Left ventricle myocardium superior (tissue), 1 donor: ENCODE results near the gene ZCCHC7. TPM values are rescaled to one million over a fixed set of nuclear protein-coding genes. Genes with fewer than 3 reads are reported as not detected.
"Not testable (repeated sequence)": the region's sequence is repeated elsewhere in the genome, so short reads cannot be mapped to it uniquely, and the experiment has no call there.

Experiments used
- ATAC-seq: fragments of 200-7000 bp; cut with Tn5 transposase; one replicate; pipeline ENCODE4 v1.9.1; 2020; ENCODE audit warnings: mild to moderate bottlenecking, moderate library complexity
- DNase-seq: peaks from one replicate; pipeline ENCODE4 v3.0.0-alpha.2; 2020
- intact Hi-C: fragments of 100-400 bp; cut with micrococcal nuclease; formaldehyde crosslinking; loops from one replicate; pipeline ENCODE4 v1.11.0; 2022
- total RNA-seq: library from RNA; stranded (reverse); fragmentation: NEBNext Ultra II Directional; extraction: Animal tissue kit (Norgen Biotek cat#: 25700); gene quantifications from one replicate; pipeline ENCODE4 v1.2.1, GENCODE V29; 2021
- donor health status: DM: no; HTN: yes; CAD: no; lungs with severe emphysema.

ZCCHC7 gene
- total RNA-seq, 1 donor from 2014 or later: 9.0 TPM

DNA sequence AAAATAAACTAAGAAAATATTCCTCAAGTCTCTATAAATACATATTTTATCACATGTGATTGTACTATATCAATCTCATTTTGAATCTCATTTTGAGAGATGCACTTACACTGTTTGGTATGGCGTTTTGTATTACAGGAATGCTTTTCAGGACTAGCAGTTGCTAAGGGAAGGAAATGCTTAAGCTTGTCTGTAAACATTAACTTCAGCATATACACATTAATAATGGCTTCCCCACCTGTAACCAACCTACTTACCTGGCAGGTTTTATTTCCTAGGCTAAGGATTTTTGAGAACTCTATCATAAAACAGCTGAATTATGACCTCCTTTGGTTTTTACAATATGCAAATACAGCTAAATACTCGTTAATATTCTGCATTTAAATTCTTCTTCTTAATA, 161.2 kb downstream of the ZCCHC7 start:
- ATAC-seq: no peak
- DNase-seq: no peak
- intact Hi-C loops: no loop called here

DNA sequence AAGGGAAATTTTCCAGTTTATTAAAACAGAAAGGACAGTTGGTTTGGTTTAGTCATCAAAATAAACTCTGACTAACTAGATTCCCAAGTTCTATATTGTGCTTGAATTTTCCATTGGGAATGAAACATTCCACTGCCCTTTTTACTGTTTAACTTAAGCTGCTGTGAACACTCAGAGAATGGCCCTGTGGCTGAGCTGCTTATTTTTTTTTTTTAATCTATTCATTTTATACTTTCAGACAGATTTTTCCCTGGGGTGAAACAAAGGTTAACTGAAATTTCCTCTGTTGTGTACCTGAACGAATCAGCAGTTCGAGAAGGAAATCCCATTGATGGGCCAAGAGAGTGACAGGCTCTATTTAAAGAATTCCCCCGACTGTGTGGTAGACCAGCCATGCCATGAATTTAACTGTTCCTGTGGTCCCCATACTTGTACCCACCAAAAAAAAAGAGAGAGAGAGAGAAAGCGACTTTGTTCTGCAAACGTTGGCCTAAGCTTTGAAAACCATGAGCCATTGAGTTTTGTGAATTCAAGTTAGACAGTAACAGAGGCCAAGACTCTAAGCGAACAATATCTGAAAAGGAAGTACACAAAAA, 163.5 kb downstream of the ZCCHC7 start:
- intact Hi-C loops: no loop called here

DNA sequence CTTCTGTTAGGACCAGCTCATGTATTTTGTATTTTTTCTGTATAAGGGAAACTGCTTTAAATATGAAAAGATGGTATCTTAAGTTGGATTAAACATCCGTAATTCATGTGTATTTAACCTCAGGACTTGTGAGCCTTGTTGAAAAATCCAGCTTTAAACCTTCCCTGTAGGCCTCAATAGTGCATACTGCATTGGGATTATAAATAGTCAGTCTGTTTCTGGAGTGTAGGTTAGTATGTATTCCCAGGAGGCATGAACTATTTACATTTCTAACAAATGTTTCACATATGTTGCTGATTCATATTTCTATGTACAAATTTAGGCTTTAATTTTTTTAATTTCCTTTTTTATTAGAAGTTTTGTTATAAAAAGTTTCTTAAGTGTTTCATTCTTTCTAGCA, 164.3 kb downstream of the ZCCHC7 start:
- intact Hi-C loops: no loop called here
- no peak for DNase-seq
- ATAC-seq: no peak

More for the DNA sequence above, 163.5 kb downstream of the ZCCHC7 start:
- DNase-seq: no peak
- no peak for ATAC-seq

DNA sequence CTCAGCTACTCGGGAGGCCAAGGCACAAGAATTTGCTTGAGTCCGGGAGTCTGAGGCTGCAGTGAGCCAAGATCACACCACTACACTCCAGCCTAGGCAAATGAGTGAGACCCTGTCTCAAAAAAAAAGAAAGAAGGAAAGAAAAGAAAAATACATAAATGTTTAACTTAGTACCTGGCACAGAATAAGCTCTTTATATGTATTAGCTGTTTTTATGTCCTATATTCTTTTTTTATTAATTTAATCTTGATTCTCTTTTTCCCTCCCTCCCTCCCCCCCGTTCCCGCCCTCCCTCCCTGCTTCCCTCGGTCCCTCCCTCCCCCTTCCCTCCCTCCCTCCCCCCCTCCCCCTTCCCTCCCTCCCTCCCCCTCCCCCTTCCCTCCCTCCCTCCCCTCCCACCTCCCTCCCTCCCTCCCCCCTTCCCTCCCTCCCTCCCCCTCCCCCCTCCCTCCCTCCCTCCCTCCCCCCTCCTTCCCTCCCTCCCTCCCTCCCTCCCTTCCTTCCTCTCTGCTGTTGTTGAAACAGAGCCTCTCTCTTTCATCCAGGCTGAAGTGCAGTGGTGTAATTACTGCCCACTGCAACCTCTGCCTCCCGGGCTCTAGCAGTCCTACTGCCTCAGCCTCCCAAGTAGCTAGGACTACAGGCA, 166.3 kb downstream of the ZCCHC7 start:
- no peak for ATAC-seq
- DNase-seq: no peak
- intact Hi-C loops: no loop called here

DNA sequence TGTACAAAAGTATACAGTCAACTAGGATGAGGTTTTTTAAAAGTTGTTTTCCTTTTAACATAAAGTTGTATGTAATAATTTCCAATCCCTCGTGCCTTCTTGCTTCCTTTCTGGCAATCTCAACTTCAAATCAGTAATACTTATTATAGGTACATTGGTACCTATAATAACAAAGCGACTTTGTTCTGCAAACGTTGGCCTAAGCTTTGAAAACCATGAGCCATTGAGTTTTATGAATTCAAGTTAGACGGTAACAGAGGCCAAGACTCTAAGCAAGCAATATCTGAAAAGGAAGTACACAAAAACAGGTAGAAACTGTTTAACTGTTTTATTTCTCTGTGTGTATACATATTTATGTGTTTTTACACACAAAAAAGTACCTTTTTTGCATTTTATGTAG, 166.9 kb downstream of the ZCCHC7 start:
- no peak for ATAC-seq
- intact Hi-C loops: no loop called here
- no peak for DNase-seq

DNA sequence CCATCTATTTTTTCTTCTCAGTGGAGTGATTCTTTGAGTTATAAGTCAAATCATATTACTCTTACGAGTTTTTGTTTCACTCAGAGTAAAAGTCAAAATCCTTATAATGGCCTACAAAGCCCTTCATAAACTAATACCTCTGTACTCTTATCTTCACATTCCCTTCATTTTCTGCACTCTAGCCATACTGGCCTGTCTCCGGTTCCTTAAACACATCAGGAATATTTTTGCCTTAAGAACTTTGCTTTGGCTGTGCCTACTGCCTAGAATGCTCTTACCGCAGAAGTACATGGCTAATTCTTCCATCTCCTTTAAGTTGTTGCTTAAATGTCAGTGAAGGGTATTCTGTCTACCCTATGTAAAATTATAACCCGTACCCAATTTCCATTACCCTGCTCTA, 169.3 kb downstream of the ZCCHC7 start:
- DNase-seq (no peak), ATAC-seq (no peak)
- intact Hi-C loops: no loop called here

DNA sequence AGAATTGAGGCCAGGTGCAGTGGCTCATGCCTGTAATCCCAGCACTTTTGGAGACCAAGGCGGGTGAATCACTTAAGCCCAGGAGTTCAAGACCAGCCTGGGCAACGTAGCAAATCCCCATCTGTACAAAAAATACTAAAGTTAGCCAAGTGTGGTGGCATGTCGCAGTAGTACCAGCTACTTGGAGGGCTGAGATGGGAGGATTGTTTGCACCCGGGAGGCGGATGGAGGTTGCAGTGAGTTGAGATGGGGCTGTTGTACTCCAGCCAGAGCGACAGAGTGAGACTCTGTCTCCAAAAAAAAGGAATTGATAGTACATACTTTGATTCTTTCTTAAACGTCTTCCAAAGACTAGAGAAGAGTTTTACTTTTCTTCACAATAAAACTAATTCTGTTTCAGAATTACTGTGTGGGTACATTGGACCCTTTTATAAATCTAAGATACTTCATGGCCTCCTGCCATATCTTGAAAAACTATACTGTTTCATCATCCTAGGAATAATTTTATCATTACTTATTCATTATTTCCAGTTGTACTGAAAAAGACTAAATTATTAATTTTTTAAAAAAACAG, 170.1 kb downstream of the ZCCHC7 start:
- intact Hi-C loops: no loop called here
- DNase-seq (no peak), ATAC-seq (no peak)

DNA sequence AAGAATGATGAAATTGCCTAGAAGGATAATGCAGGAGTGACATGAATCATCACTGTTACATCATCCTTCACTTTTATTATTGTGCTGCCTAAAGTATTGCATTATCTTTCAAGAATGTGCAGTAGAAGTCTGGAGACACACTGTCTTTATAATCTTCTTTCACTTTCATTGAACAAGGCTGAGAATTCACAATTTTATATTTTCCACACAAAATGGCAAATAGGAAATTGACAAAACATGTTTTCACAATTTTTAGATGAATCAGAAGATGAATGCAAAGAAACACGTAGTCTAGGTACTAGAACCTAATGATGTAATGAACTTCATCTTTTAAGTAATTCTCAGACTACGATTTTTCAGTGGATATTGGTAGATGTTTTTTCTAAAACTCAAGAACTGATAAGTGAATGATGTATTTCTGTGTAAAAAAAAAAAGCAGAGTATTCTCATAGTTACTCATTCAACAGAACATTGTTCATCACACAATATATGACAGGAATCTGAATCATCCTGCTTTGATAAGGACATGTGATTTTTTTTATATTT, 170.6 kb downstream of the ZCCHC7 start:
- intact Hi-C loops: no loop called here

DNA sequence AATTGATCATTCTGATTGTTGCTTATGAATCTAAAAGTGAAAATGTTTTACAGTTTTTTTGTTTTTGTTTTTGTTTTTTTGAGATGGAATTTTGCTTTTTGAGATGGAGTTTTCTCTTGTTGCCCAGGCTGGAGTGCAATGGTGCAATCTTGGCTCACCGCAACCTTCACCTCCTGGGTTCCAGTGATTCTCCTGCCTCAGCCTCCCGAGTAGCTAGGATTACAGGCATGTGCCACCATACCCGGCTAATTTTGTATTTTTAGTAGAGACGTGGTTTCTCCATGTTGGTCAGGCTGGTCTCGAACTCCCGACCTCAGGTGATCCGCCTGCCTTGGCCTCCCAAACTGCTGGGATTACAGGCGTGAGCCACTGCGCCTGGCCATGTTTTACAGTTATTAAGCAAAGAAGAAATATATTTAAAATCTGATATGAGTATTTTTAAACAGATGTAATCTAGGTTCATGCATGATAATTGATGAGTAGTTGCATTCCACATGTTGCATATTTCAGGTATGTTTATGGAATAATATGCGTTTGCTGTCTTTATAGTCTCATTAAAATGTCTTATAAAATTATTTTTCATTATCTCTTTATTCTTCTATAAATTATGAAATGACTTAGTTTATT, 171.4 kb downstream of the ZCCHC7 start:
- DNase-seq, intact Hi-C loops, ATAC-seq: not testable (repeated sequence)

More for the DNA sequence above, 170.6 kb downstream of the ZCCHC7 start:
- ATAC-seq: no peak
- no peak for DNase-seq

DNA sequence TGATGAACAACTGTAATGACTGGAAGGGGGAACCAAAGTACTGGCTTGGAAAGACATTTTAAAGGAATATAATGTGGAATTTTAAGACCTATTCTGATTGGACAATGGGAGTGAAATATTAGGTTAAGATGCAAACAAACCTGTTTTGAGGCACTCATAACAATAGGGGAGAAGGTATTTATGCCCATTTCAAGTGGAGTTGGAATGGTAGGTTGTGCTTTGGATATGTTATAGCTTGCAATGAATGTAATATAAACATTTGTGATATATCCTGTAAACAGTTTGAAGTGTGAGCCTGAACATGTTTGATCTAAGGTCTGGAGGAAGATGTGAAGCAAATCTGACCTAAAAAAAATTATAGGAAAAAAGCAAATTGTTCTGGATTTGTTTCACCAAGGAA, 172.5 kb downstream of the ZCCHC7 start:
- DNase-seq: no peak
- no peak for ATAC-seq
- intact Hi-C loops: no loop called here

DNA sequence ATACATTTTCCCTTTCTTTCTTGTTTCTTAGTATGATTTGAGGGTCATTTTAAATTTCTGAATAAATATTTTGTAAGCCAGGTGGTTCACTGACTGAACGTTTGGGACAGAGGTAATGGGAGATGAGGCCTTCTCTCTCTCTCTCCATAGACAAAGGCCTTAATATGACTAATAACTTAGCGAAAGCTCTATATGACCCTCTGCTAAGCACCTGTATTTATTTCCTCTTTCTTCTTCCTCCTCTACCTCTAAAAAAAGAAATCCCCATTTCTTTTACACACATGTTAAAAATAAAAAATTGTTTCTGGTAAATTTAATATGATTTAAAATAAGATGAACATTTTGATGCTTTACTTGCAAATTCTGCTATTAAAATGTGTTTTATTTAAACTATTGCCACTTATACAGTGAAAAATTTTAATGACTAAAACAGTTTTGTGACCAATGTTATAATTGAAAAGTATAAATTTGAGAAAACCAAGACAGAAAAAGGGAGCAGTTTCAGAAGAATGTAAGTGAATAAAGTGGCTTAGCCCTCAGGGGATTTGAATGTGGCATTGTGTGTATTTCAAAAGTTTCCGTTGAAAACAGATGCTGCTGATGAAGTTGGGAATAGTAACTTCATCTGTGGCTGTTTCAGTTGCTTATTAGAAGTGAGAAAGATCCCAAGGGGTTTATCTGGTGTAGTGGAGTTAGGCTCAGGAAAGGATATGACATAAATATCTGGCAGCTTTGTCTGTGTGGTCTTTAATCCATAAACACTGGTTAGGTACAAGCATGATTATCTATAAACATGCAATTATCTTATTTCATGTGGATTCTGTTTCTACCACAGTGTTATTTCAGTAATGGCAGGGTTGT, 173.5 kb downstream of the ZCCHC7 start:
- DNase-seq (no peak), ATAC-seq (peak; percentile 52)
- intact Hi-C loops: no loop called here

DNA sequence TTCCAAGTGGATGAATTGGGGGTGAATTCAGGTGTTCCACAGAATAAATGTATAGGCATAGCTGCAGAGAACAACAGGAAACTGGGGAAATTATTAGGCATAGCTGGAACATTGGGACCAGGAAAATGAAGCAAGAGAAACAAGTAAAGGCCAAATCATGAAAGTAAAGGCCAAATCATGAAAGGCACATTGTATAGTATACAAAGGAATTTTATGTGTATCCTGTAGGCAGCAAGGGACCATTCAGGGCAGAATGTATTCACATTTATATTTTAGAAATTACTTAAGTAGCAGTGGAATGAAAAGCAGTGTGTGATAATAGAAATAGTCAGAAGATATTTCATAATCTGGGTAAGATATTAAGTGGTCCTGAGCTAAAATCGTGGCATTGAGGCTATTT, 174.8 kb downstream of the ZCCHC7 start:
- no peak for DNase-seq
- no peak for ATAC-seq
- intact Hi-C loops: no loop called here

DNA sequence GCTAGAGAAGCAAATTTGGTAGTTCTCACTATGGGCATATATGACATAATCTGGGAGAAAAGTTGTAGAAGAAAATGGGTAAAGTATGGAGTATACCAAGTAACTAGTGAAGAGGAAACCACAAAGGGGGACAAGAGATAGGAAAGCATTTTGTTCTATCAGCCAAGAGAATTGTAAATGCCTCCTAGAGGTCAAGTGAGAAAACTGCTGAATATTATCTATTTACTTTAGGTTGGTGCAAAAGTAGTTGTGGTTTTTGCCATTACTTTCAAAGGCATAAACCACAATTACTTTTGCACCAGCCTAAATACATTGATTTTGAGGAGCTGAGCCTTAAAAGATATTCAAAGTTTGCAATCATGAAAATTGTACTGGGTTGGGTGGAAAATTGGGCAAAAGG, 175.4 kb downstream of the ZCCHC7 start:
- intact Hi-C loops: no loop called here
- no peak for DNase-seq
- no peak for ATAC-seq

DNA sequence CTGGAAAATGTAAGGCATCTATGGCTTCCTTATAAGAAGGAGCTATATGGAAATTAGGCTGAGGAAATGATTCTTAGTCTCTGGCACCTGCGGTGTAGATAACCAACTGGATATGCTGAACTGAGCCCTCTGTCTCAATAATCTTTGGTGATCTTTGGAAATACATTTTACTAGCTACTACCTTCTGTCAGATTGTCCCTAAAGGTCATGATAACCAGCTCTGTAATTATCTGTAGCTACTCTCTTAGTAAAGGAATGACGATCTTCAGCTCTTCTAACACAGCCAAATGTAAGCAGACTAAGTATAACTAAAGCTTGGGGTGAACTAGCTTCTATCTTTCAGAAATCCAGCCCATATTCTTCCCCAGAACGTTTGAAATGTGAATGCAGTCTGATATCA, 177.2 kb downstream of the ZCCHC7 start:
- intact Hi-C loops: no loop called here
- no peak for ATAC-seq
- DNase-seq: no peak

DNA sequence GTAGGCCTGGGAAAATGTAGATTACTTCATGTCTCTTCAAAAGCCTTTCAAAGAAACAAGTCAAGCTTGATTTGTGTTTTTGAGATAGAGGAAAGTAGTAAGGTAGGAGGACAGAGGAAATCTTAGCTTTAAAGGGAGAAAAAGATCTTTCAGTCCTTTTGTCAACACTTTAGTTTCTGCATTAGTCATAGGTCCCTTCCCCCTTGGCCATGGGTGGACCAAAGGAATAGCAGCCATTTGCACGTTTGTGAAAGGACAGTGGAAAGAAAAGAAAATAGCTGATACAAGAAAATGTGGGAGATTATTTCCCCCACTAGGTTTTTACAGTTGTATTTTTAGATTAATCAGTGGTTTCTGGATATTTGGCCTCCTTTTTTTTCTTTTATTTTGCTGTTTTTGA, 180.2 kb downstream of the ZCCHC7 start:
- intact Hi-C loops: no loop called here
- ATAC-seq: no peak
- no peak for DNase-seq

DNA sequence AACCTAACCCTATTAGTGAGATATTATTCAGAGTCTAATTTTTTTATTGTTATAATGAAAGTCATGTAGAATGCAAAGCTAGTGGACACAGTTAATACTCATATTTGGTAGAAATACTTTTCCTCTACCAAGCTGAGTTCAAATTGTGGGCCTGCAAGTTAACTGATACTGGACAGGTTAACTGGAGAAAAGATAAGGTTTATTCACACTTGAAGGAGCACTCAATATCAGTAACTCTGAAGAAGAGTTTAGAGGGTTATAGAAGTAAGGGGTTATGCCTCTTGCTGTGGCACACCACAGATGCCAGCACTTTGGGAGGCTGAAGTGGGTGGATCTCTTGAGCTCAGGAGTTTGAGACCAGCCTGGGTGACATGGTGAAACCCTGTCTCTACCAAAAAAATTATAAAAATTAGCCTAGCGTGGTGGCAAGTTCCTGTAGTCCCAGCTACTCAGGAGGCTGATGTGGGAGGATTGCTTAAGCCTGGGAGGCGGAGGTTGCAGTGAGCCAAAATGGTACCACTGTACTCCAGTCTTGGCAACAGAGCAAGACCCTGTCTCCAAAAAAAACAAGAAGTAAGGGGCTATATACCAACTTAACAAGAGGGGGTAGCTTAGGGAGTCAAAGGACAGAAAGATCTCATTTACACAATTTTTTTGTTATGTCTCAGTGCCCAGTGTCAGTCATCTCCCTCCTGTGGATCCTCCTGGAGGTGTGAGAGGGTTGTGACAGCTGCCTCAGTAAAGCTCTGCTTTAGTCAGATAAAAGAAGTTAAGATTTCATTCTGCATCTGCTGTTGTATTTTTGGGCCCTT, 180.9 kb downstream of the ZCCHC7 start:
- intact Hi-C loops: no loop called here
- ATAC-seq: no peak

DNA sequence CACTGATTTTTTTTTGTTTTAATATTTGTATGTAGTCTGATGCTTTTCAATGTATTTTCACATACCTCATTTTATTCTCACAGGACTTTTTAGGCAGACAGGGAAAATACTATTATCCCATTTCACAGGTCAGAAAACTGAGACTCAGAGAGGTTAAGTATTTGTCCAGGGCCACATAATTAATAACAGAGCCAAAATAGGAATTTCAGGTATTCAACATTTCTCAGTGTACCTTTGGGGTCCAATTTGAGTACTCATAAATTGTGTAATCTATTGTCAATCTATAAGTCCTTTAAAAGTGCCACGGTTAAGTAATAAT, 181.4 kb downstream of the ZCCHC7 start:
- intact Hi-C loops: no loop called here
- no peak for DNase-seq
- no peak for ATAC-seq

More for the DNA sequence above, 180.9 kb downstream of the ZCCHC7 start:
- no peak for DNase-seq

DNA sequence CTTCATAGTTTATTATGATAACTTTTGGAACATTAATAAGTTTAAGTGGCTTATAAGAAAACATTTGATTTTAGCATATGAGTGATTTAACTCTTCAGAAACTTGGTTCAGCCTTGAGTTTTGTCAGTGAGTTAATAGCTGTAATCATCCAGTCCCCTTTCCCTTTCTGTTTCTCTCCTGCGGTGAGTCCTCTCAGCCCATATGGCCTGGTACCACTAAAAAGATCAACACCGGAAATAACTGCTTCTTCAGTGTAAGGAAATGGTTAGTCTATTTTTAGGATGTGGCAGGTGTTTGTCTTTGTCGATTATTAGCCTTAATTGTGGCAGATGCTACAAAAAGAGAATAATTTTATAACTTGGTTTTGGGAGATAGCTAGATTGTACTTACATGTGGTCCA, 181.9 kb downstream of the ZCCHC7 start:
- DNase-seq (no peak), ATAC-seq (no peak)
- intact Hi-C loops: no loop called here

DNA sequence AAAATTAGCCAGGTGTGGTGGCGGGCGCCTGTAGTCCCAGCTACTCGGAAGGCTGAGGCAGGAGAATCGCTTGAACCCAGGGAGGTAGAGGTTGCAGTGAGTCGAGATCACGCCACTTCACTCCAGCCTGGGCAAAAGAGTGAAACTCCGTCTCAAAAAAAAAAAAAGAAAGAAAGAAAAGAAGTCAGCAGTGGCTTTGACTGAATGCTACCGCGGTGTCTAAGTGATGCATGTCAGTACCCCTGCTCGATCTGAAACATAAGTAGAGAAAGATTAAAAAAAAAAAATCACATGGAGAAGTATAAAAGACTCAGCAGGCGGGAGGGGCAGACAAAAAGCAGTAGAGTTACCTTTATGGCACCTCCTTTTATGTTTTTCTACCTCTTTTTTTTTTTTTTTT, 182.9 kb downstream of the ZCCHC7 start:
- intact Hi-C loops, ATAC-seq: not testable (repeated sequence)

More for the DNA sequence above, 182.9 kb downstream of the ZCCHC7 start:
- not testable (repeated sequence) for DNase-seq
